Esophagus muscularis mucosa (tissue), 4 donors: ENCODE data around the gene CLCN7.

Source experiments
- EP300 ChIP-seq: sonication (generic); formaldehyde crosslinking; IDR thresholded peaks from one replicate; pipeline ENCODE4 v1.6.1; 2017; ENCODE audit warnings: antibody characterized with exemption
- POLR2A ChIP-seq: fragments of 450-650 bp; IDR thresholded peaks from one replicate; pipeline ENCODE4 v1.6.1; 2017; ENCODE audit warnings: antibody characterized with exemption, moderate library complexity, mild to moderate bottlenecking, low read depth
- POLR2AphosphoS5 ChIP-seq, 2 donors: sonication (generic); formaldehyde crosslinking; IDR thresholded peaks; one replicate each; pipeline ENCODE4 v1.6.1; 2017; ENCODE audit warnings: antibody characterized with exemption in 2 of 2
- TF ChIP-seq, protein P1 (sequence below), 3 experiments: fragments of 200-600 bp in 2 of 3; fragments of 450-650 bp in 1 of 3; sonication (generic) in 2 of 3; IDR thresholded peaks; one replicate each; pipeline ENCODE4 v1.5.1; 2017 to 2019; ENCODE audit warnings: antibody characterized with exemption in 3 of 3, mild to moderate bottlenecking in 2 of 3, moderate library complexity in 1 of 3

DNA sequence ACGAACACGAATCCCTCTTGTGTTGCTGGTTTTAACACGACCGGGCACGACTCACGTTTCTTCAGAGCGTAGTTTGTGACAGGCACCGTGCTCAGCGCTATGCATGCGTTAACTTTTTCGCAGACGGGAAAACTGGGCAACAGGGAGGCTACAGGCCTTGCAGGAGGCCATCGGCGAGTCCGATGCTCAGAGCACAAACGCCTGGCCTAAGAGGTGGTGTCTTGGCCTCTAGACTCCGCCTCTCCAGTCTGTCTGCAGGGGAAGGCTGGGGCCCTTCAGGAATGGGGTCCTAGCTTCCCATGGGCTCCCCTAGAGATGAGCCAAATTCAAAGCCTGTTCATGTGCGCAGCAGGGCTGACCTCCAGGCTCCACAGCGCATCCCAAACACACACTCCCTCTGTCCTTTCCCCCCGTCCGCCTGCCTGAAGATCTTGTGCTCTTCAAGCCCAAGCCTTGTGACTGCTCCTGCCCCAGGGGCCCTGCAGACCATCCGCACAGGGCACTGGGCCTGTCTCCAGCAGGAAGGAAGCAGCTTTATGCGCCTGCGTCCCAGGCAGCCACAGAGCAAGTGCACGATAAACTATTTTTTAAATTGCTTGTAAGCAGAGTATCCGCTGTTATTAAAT, 3.1 kb downstream of the CLCN7 start:
- TF ChIP-seq, protein P1, sequence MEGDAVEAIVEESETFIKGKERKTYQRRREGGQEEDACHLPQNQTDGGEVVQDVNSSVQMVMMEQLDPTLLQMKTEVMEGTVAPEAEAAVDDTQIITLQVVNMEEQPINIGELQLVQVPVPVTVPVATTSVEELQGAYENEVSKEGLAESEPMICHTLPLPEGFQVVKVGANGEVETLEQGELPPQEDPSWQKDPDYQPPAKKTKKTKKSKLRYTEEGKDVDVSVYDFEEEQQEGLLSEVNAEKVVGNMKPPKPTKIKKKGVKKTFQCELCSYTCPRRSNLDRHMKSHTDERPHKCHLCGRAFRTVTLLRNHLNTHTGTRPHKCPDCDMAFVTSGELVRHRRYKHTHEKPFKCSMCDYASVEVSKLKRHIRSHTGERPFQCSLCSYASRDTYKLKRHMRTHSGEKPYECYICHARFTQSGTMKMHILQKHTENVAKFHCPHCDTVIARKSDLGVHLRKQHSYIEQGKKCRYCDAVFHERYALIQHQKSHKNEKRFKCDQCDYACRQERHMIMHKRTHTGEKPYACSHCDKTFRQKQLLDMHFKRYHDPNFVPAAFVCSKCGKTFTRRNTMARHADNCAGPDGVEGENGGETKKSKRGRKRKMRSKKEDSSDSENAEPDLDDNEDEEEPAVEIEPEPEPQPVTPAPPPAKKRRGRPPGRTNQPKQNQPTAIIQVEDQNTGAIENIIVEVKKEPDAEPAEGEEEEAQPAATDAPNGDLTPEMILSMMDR (IDR thresholded peaks at IDR 0.05) = no peak
- TF ChIP-seq POLR2A (no peak), POLR2AphosphoS5 (IDR thresholded peaks at IDR 0.05) (no peak), EP300 (no peak)
